DOHH2 (cell line): Measurements from ENCODE around the gene SLC2A9.
A peak's percentile ranks its signal among the peaks of the same experiment; 100 is the strongest.

Experiments
- H3F3A ChIP-seq: fragments of 200-600 bp; sonication (generic), shearing (Covaris generic); 2 replicates; pipeline ENCODE4 v1.6.0; 2016; ENCODE audit warnings: antibody characterized with exemption, mild to moderate bottlenecking; ENCODE audit not compliant: control insufficient read depth, insufficient read depth
- H3K27ac ChIP-seq: fragments of 200-600 bp; sonication (generic); 2 replicates; pipeline ENCODE4 v1.5.1; 2014; ENCODE audit warnings: low read depth, mild to moderate bottlenecking, low read length, moderate library complexity
- H3K27me3 ChIP-seq: fragments of 200-600 bp; sonication (generic); 2 replicates; pipeline ENCODE4 v1.6.1; 2014; ENCODE audit warnings: mild to moderate bottlenecking, low read length, mixed read lengths; ENCODE audit not compliant: control insufficient read depth
- H3K36me3 ChIP-seq: fragments of 200-600 bp; sonication (generic); 2 replicates; pipeline ENCODE4 v1.6.1; 2014; ENCODE audit warnings: mild to moderate bottlenecking, low read length, moderate library complexity, mixed read lengths; ENCODE audit not compliant: control insufficient read depth
- H3K4me1 ChIP-seq: fragments of 200-600 bp; sonication (generic); 2 replicates; pipeline ENCODE4 v1.6.1; 2014; ENCODE audit warnings: mild to moderate bottlenecking, low read length, mixed read lengths; ENCODE audit not compliant: control insufficient read depth
- H3K4me2 ChIP-seq: fragments of 200-600 bp; sonication (generic); 2 replicates; pipeline ENCODE4 v1.6.0; 2014; ENCODE audit warnings: mild to moderate bottlenecking, low read length, moderate library complexity
- H3K4me3 ChIP-seq: fragments of 200-600 bp; sonication (generic); 2 replicates; pipeline ENCODE4 v1.5.1; 2014; ENCODE audit warnings: mild to moderate bottlenecking, low read length, mixed read lengths
- H3K79me2 ChIP-seq: fragments of 200-600 bp; sonication (generic); 2 replicates; pipeline ENCODE4 v1.6.1; 2014; ENCODE audit warnings: mild to moderate bottlenecking, low read length, mixed read lengths; ENCODE audit not compliant: control insufficient read depth
- H3K9me2 ChIP-seq: fragments of 200-600 bp; sonication (generic); replicated peaks from 2 replicates; pipeline ENCODE4 v1.6.1; 2014; ENCODE audit warnings: mild to moderate bottlenecking, low read length, mixed read lengths; ENCODE audit not compliant: control insufficient read depth
- H3K9me3 ChIP-seq: fragments of 200-600 bp; sonication (generic); 2 replicates; pipeline ENCODE4 v1.6.1; 2014; ENCODE audit warnings: antibody characterized with exemption, low read length, mixed read lengths; ENCODE audit not compliant: control insufficient read depth, insufficient read depth
- H4K20me1 ChIP-seq: fragments of 200-600 bp; sonication (generic); 2 replicates; pipeline ENCODE4 v1.6.0; 2014; ENCODE audit warnings: low read depth, mild to moderate bottlenecking, antibody characterized with exemption, low read length, moderate library complexity; ENCODE audit not compliant: control insufficient read depth, insufficient read depth
- EZH2phosphoT487 ChIP-seq: fragments of 200-600 bp; sonication (generic); IDR thresholded peaks from 2 replicates; pipeline ENCODE4 v1.6.1; 2017; ENCODE audit warnings: borderline replicate concordance, mild to moderate bottlenecking, antibody characterized with exemption, low read length, moderate library complexity, mixed read lengths
- TF ChIP-seq, protein P1 (sequence below): fragments of 200-600 bp; sonication (generic); IDR thresholded peaks from one replicate; pipeline ENCODE4 v1.5.1; 2014; ENCODE audit warnings: antibody characterized with exemption, mild to moderate bottlenecking, low read depth, low read length; ENCODE audit not compliant: poor library complexity, severe bottlenecking

The SLC2A9 gene

DNA sequence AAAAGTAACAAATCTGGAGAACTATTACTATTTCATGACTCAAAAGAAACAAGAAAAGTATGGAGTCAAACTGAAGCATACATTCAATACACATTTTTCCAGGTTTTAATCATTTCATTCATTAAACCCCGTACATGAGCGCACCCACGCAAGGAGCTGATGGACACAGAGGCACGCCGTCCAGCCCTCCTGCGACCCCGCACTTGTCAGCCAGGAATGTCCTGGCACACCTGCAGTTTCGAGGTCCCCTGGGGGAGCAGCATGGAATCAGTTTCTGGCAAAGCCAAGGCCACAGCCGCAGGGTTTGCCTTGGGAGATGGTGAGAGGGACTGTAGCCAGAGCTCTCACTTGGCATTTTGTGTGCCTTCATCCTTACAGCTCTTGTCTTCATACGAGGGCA, 12.8 kb upstream of the SLC2A9 start:
- no peaks in the 10 kb centered on the region for H3K9me3 ChIP-seq
- peaks cover 42% of the 10 kb centered on the region for H3K4me1 ChIP-seq
- no peak for TF ChIP-seq EZH2phosphoT487
- TF ChIP-seq, protein P1, sequence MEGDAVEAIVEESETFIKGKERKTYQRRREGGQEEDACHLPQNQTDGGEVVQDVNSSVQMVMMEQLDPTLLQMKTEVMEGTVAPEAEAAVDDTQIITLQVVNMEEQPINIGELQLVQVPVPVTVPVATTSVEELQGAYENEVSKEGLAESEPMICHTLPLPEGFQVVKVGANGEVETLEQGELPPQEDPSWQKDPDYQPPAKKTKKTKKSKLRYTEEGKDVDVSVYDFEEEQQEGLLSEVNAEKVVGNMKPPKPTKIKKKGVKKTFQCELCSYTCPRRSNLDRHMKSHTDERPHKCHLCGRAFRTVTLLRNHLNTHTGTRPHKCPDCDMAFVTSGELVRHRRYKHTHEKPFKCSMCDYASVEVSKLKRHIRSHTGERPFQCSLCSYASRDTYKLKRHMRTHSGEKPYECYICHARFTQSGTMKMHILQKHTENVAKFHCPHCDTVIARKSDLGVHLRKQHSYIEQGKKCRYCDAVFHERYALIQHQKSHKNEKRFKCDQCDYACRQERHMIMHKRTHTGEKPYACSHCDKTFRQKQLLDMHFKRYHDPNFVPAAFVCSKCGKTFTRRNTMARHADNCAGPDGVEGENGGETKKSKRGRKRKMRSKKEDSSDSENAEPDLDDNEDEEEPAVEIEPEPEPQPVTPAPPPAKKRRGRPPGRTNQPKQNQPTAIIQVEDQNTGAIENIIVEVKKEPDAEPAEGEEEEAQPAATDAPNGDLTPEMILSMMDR: no peak
- H4K20me1 ChIP-seq: no peaks in the 10 kb centered on the region
- H3F3A ChIP-seq: peaks cover 8% of the 10 kb centered on the region; the same call in 1 of the 2 replicates
- no peaks in the 10 kb centered on the region for H3K79me2 ChIP-seq
- peak overlapping the region; percentile 74 for H3K27ac ChIP-seq
- no peaks in the 10 kb centered on the region for H3K9me2 ChIP-seq
- peak overlapping the region; percentile 48; the same call in 1 of the 2 replicates for H3K4me3 ChIP-seq
- H3K27me3 ChIP-seq: no peaks in the 10 kb centered on the region
- no peaks in the 10 kb centered on the region for H3K36me3 ChIP-seq
- peak overlapping the region; percentile 81 for H3K4me2 ChIP-seq

DNA sequence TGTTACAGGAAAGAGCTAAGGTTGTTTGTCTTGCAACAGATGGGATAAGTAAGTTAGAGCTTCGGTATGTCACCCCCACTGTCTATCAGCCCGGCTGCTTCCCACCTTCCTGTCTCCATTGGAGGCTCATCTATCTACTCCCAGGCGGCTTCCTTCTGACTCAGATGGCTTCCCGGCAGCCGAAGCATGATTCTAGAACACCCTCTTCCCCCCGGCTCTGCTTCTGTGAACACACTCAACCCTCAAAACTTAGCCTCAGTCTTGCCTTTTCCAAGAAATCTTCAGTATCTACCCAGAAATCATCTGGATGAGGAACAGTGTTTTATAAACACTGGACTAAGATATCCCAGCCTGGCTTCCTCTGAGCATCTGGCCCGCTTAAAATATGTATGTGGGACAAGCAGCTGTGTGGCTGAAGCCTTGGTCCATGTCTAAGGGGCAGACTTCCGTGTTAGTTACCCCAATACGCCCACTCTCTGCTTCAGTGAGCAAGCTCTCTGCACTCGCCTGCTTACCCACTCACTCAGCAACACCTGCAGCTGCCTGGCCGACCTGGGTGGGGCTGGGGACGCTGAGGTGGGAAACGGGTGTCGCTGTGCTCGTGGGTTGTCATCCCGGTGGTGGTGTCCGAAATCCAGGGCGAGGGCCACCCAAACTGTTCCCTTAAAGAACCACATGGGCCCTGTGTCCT, 12.0 kb upstream of the SLC2A9 start:
- H3K4me3 ChIP-seq: peak overlapping the region; percentile 48
- H4K20me1 ChIP-seq: no peaks in the 10 kb centered on the region
- H3F3A ChIP-seq: peaks cover 8% of the 10 kb centered on the region; the same call in 1 of the 2 replicates
- H3K79me2 ChIP-seq: no peaks in the 10 kb centered on the region
- H3K27ac ChIP-seq: peak overlapping the region; percentile 74
- no peaks in the 10 kb centered on the region for H3K9me2 ChIP-seq
- no peaks in the 10 kb centered on the region for H3K27me3 ChIP-seq
- no peaks in the 10 kb centered on the region for H3K36me3 ChIP-seq
- peak overlapping the region; percentile 81 for H3K4me2 ChIP-seq
- H3K4me1 ChIP-seq: peaks cover 42% of the 10 kb centered on the region
- H3K9me3 ChIP-seq: no peaks in the 10 kb centered on the region
- TF ChIP-seq, protein P1: no peak
- TF ChIP-seq EZH2phosphoT487: no peak

DNA sequence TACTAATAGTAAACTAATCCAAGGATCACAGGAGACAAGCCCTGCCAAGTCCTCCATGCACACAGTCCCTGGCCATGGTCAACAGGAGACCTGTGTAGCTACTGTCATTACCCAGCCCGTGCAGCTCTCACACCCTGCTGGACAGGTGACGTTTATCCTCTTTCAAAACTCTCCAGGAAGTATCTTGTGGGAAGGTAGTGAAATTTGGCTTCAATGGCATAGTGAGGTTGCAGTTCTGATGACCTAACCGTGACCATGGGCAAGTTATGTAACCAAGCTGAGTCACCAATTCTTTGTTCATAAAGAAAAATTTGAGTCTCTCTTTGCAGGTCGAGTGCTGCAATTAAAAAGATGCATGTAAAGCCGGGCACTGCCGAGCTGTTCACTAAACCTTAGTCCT, 11.3 kb upstream of the SLC2A9 start:
- peak overlapping the region; percentile 81 for H3K4me2 ChIP-seq
- H3K27me3 ChIP-seq: no peaks in the 10 kb centered on the region
- H3K79me2 ChIP-seq: no peaks in the 10 kb centered on the region
- H3K36me3 ChIP-seq: no peaks in the 10 kb centered on the region
- peaks cover 42% of the 10 kb centered on the region for H3K4me1 ChIP-seq
- H3F3A ChIP-seq: peaks cover 8% of the 10 kb centered on the region; the same call in 1 of the 2 replicates
- peak overlapping the region; percentile 48 for H3K4me3 ChIP-seq
- H4K20me1 ChIP-seq: no peaks in the 10 kb centered on the region
- no peaks in the 10 kb centered on the region for H3K9me2 ChIP-seq
- TF ChIP-seq, protein P1: no peak
- no peak for TF ChIP-seq EZH2phosphoT487
- no peaks in the 10 kb centered on the region for H3K9me3 ChIP-seq
- H3K27ac ChIP-seq: peak overlapping the region; percentile 74
